Activated CD8-positive, alpha-beta memory T cell treated with anti-CD3 and anti-CD28 coated beads for 36 hours (primary cell): ENCODE measurements around the gene PREP. TPM values are rescaled to one million over a fixed set of nuclear protein-coding genes. Genes with fewer than 3 reads are reported as not detected.
"Not testable (repeated sequence)": the region's sequence is repeated elsewhere in the genome, so short reads cannot be mapped to it uniquely, and the experiment has no call there.

Source experiments
- CTCF ChIA-PET: fragments of 350-600 bp; sonication (Branson Sonifier 250); formaldehyde crosslinking; loops from one replicate; lab custom pipeline; 2021; ENCODE audit warnings: antibody characterized with exemption; lab: Charles Lee
- POLR2A ChIA-PET: fragments of 350-600 bp; sonication (Branson Sonifier 250); formaldehyde crosslinking; loops from one replicate; lab custom pipeline; 2021; ENCODE audit warnings: antibody characterized with exemption; lab: Charles Lee
- total RNA-seq, 2 experiments: library from RNA; stranded (reverse); gene quantifications; one replicate each; pipeline ENCODE4 v1.2.3, GENCODE V29; 2021

The PREP gene
- total RNA-seq = 10 to 100 TPM; 54.4 to 55.5 TPM

DNA sequence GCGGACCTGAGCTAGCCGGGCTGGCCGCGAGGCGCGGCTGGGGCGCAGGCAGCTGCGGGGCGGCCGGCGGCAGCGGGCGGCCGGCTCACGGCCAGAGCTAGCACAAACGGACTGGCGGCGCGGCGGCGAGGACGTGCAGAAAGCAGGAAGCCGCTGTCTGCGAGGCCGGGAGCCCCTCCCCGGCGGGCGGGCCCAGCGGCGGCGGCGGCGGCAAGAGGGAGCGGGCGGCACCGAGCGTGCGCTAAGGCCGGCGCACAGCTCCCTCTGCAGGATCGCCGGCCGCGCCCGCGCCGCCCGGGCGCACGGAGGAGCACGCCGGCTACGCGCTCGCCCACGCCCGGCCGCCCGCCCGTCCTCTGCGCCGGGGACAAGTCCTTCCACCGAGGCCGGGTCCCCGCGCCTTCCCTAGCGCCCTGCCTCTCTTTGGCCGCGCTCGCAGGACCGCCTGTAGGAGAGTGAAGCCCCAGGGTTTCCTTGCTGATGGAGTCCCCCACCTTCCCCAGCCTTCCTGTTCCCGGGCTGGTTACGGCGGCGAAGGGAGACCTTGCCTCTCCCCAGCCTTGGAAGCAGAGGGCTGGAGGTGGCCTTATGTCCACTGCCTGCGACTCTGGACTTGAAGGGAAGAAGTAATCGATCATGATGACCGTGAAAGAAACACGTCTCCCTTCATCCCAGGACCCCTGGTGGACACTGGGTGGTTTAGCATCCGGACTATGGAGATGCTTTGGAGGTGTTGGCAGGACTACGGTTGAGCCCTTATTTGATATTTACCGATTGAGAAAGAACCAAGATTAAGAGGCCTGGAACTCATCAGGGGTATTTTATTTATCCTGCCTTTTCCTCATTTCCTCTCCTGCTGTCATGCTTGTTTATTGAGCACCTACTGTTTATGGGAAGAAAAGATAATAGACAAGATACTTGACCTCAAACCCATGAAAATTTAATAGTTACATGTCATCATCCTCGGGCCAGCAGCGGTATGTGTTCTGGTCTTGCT is at the start of gene PREP:
PREP (minus strand) TSS at position 144 of the 997 bp plus-strand sequence. CDS start 191 bp downstream, outside the sequence.
- POLR2A ChIA-PET = interaction anchor here (0.8 kb wide), 1 partner anchor 90 kb away, joined by 7 read pairs; no protein-coding TSS in a partner anchor
- CTCF ChIA-PET = interaction anchor here (0.8 to 1.2 kb wide), 3 partner anchors 15 to 315 kb away, joined by 4 to 13 read pairs (median 4); no protein-coding TSS in a partner anchor

DNA sequence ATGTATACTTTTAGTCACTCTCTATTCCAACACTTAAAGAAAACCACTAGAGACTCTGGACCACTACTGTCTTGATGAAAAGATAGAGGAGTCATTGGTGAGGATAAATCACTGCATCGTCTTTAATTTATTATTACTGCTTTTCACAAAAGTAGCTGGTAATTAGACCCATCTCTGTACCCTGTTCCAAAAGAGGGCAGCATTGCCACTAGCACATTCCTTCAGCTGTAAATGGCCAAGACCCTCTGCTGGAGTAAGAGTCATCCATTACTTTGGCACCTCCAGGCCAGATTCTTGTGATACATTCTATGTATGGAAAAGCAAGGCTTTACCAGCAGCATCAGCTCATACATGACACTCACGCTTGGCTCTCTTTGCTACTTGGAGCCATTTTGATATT is 49.5 kb upstream of the PREP start:
- ChIA-PET CTCF (interaction anchor here (1.5 kb wide), 1 partner anchor 20 kb away, joined by 3 read pairs; no protein-coding TSS in a partner anchor), POLR2A (no interaction called here)

DNA sequence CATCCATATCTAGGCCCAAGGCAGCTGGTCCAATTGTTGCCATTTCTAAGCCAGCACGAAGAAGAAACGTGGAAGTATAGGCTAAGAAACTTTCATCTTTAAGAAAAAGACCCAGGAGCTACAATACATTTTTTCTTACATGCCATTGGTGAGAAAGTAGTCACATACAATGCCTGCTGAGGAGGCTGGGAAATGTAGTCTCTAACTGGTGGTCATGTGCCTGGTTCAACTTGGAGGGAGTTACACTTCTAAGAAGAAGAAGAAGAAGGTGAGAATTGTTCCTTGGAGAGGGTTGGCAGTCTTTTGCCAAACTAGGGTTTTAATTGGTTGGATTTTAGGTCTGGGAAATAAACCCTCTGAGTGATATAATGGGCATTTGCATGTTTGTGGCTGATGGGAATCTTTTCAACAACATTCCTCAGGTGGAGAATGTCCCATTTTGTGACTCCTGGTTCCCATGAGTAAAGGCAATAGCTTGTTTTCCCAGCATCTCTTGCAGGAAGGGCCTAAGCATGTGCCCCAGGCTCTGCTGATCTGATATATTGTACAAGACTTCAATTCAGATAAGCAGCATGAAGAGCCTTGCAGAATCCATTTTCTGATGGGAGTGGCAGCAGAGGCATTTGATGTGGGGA is 47.0 kb upstream of the PREP start:
- ChIA-PET POLR2A (no interaction called here), CTCF (no interaction called here)

DNA sequence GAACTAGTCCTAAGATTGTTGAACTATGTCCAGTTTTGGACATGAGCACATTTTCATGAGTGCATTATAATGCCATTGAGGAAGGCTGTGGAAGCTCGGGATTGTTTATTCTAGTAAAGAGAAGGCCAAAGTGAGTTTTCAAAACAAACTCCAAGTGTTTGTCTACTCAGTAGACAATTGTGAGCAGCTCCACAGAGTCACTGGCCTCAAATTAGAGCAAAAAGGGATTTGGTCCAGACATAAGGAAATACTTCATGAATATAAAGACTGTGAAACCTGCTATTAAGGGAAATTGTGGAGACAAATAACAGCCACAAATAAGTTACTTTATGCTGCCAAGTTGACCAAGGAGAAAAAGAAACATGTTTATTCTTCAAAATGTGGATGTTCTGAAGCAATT is 42.6 kb upstream of the PREP start:
- ChIA-PET POLR2A (interaction anchor here (0.6 kb wide), 1 partner anchor 538 kb away, joined by 5 read pairs; no protein-coding TSS in a partner anchor), CTCF (no interaction called here)

- ChIA-PET POLR2A (no interaction called here), CTCF (no interaction called here)
Measured at GRCh38 chr6:105443941-105444340, 41.1 kb upstream of the PREP start.

DNA sequence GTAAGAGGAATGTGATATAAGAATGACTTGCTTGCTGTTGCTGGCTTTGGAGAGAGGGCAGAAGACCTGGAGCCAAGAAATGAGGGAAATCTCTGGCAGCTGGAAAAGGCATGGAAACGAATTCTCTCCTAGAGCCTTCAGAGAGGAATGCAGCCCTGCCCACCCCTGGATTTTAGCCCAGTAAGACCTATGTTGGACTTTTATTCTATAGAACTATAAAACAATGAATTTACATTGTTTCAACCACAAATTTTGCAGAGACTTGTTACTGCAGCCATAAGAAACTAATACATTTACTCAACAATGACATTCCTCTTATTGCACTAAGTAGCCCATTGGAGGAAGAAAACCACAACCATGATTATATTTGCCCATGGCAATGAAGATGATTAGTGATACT is 39.5 kb upstream of the PREP start:
- ChIA-PET CTCF (interaction anchor here (0.9 kb wide), 1 partner anchor 13 kb away, joined by 3 read pairs; no protein-coding TSS in a partner anchor), POLR2A (no interaction called here)

DNA sequence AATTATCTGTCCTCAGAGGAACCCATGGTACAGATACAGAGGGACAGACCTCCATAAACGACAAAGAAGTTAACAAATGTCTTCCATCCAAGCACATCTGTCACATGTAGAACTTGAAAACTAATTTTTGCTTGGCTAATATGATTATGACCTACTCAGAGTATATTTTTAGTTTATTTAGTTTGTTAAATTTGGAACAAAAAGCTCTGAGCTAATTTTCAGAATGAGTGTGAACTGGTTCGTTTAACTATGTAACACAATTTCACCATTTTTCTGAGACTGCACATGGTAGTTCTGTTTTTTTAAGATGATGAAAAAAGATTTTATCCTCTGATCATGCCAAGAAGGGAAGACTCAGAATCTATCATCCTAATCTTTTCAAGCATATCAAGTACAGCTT is 34.4 kb upstream of the PREP start:
- POLR2A ChIA-PET = no interaction called here
- CTCF ChIA-PET = interaction anchor here (0.6 kb wide), 1 partner anchor 523 kb away, joined by 4 read pairs; no protein-coding TSS in a partner anchor

DNA sequence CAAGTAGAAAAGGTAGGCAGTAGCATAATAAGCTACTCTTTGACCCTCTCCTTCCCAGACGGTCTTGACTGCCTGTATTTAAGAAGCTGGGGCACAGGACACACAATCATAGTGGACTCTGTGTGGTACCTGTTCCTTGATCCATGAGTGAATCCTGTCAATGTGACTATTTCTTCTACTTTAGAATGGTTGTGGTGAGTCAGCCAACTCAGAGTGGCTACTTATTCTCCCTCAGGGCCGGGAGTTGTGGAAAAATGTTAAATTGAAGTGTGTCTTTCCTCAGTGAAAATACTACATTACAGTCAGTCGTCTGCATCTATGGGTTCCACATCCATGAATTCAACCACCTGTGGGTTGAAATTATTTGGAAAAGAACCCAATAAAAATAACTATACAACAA is 30.8 kb upstream of the PREP start:
- POLR2A ChIA-PET = no interaction called here

DNA sequence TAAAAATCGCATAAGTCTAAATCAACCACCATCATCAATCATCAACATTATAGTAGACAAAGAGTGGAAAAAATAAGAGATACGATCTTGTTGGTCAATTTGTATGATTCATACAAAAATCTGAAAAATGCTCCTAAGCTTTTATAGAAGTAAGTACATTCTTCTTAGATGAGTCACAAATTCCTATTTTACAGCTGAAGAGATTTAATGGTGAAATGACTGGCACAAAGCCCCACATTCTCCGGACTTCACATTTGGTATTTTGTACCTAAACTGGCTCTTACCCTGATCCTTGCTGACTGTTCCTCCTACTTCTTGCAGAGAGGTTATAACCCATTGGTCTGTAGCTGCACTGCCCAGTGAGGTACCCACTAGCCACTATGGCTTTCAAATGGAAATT is 29.9 kb upstream of the PREP start:
- ChIA-PET CTCF (interaction anchor here (1.2 to 1.3 kb wide), 3 partner anchors 20 to 791 kb away, joined by 3 to 5 read pairs (median 4); no protein-coding TSS in a partner anchor), POLR2A (no interaction called here)

More for the DNA sequence above, 30.8 kb upstream of the PREP start:
- CTCF ChIA-PET = no interaction called here

GRCh38 chr6:105431226-105431625 is 28.3 kb upstream of the PREP start:
- ChIA-PET POLR2A (interaction anchor here (0.7 kb wide), 1 partner anchor 655 kb away, joined by 6 read pairs; no protein-coding TSS in a partner anchor), CTCF (interaction anchor here (0.7 to 1.1 kb wide), 6 partner anchors 210 to 878 kb away, joined by 3 to 5 read pairs (median 4); no protein-coding TSS in a partner anchor)

- ChIA-PET CTCF (no interaction called here), POLR2A (no interaction called here)
Measured at GRCh38 chr6:105430685-105431084, 27.8 kb upstream of the PREP start.

- CTCF ChIA-PET = no interaction called here
- POLR2A ChIA-PET = no interaction called here
Measured at GRCh38 chr6:105429676-105430075, 26.8 kb upstream of the PREP start.

DNA sequence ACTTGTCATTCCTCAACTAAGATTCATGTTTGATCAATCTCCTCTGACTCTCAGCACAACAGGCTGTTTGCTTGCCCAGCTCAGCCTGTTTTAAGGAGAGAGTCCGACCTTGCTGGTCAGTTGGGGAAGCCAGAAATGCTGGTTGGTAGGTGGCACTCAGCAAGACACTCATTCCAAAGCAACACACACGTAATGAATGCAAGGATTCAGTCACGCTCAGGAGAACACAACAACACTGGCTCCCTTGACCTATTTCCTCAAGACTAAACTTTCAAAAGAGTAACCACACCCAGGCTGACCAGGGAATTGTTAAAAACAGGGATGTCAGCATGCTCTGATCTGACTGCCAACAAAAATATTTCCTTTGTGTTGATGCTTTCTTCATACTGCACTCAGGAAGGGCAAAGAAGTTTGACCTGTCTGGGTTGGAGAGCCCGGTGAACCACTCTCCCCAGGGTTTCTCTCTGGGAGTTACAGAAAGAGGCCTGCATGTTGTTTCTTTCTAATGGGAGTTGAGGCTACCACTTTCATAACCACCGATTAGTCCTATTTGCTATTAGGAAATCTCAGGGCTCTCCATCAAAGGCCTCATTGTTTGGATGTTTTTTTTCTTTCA is 25.6 kb upstream of the PREP start:
- ChIA-PET CTCF (interaction anchor here (1.3 kb wide), 1 partner anchor 341 kb away, joined by 4 read pairs; no protein-coding TSS in a partner anchor), POLR2A (no interaction called here)

GRCh38 chr6:105424175-105424783 is 21.4 kb upstream of the PREP start:
- ChIA-PET POLR2A (no interaction called here), CTCF (interaction anchor here (1.0 to 1.2 kb wide), 2 partner anchors 34 to 340 kb away, joined by 3 read pairs; no protein-coding TSS in a partner anchor)

DNA sequence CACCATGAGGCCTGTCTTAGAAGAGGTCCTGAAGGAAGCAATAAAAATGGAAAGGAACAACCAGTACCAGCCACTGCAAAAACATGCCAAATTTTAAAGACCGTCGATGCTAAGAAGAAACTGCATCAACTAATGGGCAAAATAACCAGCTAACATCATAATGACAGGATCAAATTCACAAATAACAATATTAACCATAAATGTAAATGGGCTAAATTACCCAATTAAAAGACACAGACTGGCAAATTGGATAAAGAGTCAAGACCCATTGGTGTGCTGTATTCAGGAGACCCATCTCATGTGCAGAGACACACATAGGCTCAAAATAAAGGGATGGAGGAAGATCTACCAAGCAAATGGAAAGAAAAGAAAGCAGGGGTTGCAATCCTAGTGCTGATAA is 14.1 kb upstream of the PREP start:
- CTCF ChIA-PET, POLR2A ChIA-PET: not testable (repeated sequence)

GRCh38 chr6:105409734-105410133 is 6.9 kb upstream of the PREP start:
- CTCF ChIA-PET = no interaction called here
- POLR2A ChIA-PET = no interaction called here

DNA sequence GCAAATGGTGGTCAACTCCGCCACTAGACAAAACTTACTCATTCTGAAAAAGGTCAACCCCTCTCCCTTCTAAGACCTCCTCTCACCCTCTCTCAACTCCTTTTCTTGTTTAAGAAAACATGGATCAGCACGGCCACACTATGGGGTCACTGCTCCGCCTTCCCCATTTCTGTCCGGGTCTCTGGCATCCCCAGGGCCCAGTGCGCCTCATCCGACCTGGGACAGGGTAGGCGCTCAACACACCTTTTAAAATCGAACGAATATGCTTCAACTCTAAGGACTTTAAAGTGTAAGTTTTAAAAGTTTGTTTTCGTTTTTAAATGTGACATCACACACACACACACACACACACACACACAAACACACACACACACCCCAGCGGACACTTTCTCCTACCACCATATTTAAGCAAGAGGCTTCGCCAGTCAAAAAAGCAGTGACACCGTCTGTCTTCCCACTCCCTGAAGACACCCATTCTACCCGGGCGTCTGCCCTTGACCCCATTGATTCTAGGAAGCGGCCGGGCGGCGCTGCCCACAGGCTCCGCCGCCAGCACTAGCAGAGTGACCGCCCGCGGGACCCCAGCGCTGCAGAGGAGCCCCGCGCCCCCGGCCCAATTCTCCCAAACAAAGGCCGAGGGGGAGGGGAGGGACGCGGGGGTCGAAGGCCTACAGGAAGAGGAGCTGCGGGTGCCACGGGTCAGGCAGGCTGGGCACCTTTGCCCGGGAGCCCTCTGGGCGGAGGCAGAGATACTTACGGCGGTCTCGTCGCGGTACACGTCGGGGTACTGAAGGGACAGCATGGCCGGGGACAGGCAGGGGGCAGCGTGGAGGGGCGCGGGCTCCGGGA is 568 bp downstream of the PREP start:
- POLR2A ChIA-PET = interaction anchor here (0.8 to 1.0 kb wide), 2 partner anchors 10 to 91 kb away, joined by 3 to 7 read pairs; no protein-coding TSS in a partner anchor
- CTCF ChIA-PET = interaction anchor here (0.8 to 1.2 kb wide), 3 partner anchors 14 to 314 kb away, joined by 4 to 13 read pairs (median 4); no protein-coding TSS in a partner anchor
